Activated CD4-positive, alpha-beta T cell treated with anti-CD3 and anti-CD28 coated beads for 1 hour (primary cell): ENCODE data around the gene LMBR1L.
A peak's percentile ranks its signal among the peaks of the same experiment; 100 is the strongest.
"Not testable (repeated sequence)": the region's sequence is repeated elsewhere in the genome, so short reads cannot be mapped to it uniquely, and the experiment has no call there.

Experiments used
- DNase-seq: peaks from one replicate; pipeline ENCODE4 v3.0.0-alpha.2; 2020

Gene LMBR1L, protein sequence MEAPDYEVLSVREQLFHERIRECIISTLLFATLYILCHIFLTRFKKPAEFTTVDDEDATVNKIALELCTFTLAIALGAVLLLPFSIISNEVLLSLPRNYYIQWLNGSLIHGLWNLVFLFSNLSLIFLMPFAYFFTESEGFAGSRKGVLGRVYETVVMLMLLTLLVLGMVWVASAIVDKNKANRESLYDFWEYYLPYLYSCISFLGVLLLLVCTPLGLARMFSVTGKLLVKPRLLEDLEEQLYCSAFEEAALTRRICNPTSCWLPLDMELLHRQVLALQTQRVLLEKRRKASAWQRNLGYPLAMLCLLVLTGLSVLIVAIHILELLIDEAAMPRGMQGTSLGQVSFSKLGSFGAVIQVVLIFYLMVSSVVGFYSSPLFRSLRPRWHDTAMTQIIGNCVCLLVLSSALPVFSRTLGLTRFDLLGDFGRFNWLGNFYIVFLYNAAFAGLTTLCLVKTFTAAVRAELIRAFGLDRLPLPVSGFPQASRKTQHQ

DNA sequence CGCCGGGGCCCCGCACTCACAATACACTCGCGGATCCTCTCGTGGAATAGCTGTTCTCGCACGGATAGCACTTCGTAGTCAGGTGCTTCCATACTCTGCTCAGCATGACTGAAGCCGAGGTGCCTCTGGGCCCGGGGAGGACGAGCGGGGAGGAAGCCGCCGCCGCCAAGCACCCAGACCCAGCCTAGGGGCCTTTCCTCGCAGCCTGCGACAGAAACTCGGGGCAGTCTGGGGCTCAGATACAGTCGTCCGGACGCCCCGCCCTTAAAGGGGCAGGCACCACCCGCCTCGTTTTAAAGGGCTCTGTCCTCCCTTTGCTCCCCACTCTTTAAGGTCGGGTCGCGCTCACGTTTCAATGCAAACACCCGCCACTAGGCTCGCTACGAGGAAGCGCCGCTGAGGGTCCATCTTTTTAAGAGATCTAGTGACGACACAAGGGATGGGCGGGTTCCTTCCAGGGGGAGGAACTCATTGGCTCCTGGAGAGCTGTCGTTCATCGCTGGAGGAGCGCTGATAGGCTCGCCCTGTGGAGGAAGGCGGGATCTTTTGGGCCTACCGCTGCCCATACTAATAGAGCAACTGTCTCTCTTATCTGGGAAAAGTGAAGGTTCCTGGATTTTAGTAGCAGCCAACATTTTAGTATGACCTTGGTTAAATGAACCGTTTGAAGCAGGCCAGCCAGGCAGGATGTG is at the start of gene LMBR1L:
LMBR1L (minus strand) TSS at position 384 of the 692 bp plus-strand sequence; CDS start at position 92, 292 bp downstream.
- peak; percentile 93 for DNase-seq

GRCh38 chr12:49160399-49160798 is 49.8 kb upstream of the LMBR1L start:
- DNase-seq: no peak

DNA sequence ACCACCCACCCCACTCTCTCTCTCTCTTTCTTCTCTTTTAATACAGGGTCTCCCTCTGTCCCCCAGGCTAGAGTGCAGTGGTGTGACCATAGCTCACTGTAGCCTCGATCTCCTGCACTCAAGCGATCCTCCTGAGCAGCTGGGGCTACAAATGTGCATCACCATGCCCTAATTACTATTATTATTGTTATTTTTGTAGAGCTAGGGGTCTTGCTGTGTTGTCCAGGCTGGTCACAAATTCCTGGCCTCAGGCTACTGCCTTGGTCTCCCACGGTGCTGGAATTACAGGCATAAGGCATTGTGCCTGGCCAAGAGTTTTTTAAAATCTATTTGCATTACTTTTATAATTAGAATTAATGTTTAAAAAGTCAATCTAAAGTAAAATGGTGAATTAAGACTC is 43.6 kb upstream of the LMBR1L start:
- no peak for DNase-seq

DNA sequence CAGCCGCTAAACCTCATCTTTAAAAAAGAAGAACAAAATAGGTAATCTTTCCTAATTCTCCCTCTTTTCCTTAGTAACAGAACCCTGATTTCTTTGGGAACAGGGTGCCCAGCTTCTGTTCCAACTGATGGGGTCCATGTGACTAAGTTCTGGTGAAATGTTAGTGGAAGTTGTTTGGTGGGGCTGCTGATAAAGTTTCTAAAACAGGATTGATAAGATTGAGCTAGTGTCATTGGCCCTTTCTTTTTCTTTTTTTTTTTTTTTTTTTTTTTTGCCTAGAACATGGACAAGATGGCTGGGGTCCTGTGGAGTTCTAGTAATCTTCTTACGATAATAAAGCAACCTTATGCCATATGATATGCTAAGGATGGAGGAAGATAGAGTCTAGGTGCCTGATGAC is 36.7 kb upstream of the LMBR1L start:
- no peak for DNase-seq

- no peak for DNase-seq
These were observed 35.8 kb upstream of the LMBR1L start for GRCh38 chr12:49146406-49146805.

- DNase-seq: no peak
These were observed 33.7 kb upstream of the LMBR1L start for GRCh38 chr12:49144384-49144783.

- no peak for DNase-seq
These were observed 28.4 kb upstream of the LMBR1L start for GRCh38 chr12:49138999-49139398.

DNA sequence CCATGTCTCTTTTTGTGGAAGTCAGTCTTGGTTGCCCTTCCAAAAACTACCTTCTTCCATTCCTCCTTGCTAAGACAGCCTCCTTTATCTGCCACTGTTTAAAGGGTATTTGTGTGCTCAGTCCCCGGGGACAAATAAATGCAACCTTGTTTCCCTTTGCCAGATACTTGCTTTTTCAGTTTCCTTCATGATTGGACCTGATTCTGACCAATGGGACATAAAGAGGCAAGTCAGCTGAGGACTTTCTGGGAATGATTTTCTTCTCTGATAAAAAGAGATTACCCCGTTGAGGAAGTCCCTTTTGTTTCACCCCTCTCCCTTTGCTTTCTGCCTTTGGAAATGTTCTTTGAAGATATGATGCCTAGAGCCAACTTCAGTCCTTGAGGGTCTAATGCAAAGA is 27.9 kb upstream of the LMBR1L start:
- DNase-seq: no peak

DNA sequence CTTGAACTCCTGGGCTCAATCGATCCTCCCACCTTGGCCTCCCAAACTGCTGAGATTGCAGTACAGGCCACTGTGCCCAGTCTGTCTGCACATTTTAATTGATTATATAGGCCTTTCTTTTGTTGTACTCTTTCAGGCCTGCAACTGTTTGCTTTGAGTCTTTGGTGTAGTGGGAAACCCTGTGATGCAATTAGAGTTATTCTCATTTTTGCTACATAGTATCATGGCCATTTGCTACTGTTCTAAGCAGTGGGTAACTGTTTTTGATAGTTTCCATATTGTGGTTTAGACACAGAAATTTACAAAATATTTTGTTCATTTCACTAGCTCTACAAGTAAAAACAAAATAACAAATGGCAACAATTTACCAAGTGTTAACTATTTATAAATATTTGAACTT is 26.8 kb upstream of the LMBR1L start:
- no peak for DNase-seq

DNA sequence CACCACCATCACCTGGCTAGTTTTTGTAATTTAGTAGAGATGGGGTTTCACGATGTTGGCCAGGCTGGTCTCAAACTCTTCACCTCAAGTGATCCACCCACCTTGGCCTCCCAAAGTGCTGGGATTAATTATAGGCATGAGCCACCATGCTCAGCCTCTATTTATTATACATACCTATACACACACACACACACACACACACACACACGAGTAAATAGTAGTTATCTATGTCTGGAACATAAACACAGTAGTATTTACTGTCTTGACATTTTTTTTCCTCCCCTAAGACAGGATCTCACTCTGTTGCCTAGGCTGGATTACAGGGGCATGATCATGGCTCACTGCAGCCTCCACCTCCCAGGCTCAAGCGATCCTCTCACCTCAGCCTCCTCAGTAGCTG is 26.4 kb upstream of the LMBR1L start:
- not testable (repeated sequence) for DNase-seq

- DNase-seq: no peak
These were observed 22.9 kb upstream of the LMBR1L start for GRCh38 chr12:49133590-49133989.

- DNase-seq: no peak
These were observed 22.4 kb upstream of the LMBR1L start for GRCh38 chr12:49133014-49133413.

- DNase-seq: no peak
These were observed 21.3 kb upstream of the LMBR1L start for GRCh38 chr12:49131894-49132461.

DNA sequence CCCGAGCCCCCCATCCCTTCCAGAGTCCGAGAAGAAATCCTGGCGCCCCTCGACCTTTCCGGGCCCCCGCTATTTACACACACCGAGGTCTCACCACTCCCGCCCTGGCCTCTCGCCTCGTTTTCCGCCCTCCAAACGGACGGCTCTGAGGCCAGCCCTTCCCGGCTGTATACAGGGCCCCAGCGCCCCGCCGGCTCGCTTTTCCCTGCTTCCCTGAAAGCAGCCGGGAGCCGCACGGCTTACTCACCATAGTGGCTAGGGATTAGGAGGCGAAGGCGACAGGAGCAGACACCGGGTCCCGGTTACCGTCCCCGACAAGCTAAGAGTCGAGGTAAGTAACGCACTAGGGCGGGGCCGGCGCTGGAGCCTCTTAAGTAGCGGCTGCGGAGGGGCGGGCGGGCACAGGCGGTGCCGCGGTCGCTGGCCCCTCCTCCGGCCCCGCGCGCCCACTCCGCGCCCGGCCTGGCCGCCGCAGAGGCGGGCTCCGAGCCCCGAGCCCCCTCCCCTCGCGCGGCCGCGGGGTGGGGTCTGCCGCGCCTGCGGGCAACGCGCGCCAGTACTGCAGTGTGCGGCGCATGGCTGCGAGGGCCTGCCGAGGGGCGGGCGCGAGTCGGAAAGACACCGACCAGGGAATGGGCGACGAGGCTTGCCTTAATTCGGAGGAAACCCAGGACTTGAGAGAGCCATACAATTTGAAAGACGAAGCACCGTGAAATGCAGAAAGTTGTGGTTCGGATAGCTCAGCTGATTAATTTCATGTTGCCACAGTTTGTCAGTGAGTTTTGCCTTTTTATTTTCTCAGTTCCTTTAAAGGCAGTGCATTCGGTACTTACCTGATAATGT is 20.6 kb upstream of the LMBR1L start, which contains the start of gene TUBA1B:
TUBA1B (minus strand) TSS at position 345 of the 843 bp plus-strand sequence; CDS start at position 250, 95 bp downstream.
- peak; percentile 89 for DNase-seq

DNA sequence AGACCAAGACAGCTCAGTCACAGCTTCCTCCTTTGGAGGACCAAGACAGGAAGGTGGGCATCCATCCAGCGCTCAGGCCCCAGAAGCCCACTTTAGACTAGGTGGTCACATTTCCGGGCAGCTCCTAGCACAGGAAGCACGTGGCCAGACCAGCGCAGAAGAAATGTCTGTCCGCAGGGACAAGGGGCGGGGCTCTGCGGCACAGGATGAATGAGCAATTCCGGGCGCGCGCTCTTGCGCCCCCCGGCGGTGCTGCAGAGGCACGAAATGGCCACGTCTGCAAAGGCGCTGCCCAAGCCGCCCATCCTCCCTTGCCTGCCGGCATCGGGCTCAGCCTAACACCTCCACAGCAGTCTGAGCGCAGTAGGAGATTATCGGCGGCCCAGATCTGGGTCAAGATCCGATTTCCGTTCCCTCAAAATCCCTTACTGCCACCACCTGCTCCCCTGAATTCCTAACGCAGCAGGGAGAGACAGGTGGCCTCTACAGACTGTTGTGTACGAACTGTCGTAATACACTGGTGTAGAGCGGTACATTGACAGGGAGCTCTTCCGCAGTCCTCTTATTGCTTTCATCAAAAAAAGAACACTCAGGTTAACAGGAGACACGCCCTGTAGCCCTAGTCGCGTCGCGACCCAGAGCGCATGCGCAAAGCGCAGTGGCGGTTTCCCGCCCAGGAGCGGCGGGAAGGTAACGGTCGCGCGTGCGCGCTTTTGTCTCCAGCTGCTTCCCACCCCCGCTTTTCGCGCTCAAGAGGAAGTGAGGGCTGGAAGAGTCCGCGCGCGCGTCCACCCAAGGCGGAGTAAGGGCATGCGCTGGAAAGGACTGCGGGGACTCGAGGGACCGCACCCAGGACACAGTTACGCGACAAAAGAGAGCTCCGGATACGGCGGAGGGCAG is 19.8 kb upstream of the LMBR1L start:
- DNase-seq: peak; percentile 89

GRCh38 chr12:49129332-49130150 is 18.9 kb upstream of the LMBR1L start:
- DNase-seq: no peak

- not testable (repeated sequence) for DNase-seq
These were observed 17.3 kb upstream of the LMBR1L start for GRCh38 chr12:49127971-49128370.

DNA sequence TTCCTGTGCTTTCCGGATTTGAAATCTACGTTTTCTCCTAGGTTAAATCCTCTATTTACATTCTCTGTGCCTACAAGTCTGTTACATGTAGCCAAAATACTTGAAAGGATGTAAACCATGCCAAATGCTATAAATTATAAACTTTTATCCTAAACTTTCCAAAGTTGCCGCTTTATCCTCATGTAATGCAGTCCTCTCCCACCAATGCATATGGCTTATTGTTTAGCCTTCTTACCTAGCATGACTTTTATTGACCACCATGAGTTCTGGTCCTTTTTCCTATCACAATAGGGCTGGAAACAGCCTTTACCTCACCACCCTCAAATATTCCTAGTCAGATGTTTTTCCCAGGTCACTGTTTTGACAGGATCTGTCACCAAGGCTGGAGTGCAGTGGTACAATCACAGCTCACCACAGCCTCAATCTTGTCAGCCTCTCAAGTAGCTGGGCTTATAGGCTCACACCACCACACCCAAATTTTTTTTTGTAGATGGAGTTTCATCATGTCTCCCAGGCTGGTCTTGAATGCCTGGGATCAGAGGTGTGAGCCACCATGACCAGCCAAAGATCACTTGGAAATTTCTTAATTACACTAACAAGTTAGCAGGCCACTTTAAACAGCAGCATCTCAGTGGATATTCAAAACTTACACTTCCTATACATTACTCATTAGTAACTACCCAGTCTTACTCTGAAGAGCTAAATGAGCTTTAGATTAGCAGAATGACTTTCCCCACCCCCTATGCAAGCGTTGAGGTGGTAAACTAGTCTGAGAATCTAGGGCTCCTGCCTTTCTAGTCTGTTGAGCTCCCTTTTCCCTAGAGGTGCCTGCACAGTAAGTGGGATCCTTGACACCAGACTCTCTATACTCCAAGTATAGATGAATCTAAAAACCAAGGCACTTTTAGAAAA is 16.5 kb upstream of the LMBR1L start:
- DNase-seq: no peak

DNA sequence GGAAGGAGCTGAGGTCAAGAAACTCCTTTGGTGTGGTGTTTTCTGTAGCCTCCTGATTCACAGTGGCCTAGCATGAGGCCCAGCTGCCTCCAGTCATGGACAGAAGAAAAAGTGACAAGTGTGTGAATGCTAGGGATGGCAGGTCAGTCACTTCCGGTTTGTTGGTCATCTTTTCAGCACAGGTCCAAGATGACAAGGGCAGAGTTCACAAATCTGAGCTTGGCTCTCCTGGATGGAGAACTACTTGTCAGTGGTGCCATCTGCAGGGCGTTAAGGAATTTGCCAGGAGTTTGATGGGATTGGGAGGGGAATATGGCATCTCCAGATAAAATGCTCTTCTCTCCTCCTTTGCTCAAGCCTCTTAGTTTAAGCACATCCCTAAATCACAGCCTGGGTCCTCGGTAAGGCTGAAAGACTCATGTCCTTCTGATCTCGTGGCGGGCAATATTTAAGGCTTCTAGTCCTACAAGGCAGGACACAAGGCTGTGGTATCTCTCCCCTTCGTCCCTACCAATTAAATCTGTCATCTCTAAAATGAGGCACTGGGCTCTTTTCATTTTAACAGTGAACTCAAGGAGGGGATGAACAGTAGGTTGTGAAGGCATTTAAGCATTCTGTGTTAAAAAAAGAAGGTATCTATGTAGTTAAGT is 10.5 kb upstream of the LMBR1L start:
- DNase-seq: no peak
